HS-5 (cell line): ENCODE results near the gene UBALD2.
"Not testable (repeated sequence)": the region's sequence is repeated elsewhere in the genome, so short reads cannot be mapped to it uniquely, and the experiment has no call there.

Source experiments
- DNase-seq: peaks from one replicate; pipeline ENCODE4 v3.0.0-alpha.2; 2012; ENCODE audit warnings: low read depth

The UBALD2 gene

GRCh38 chr17:76266244-76266938, 1.2 kb downstream of the UBALD2 start:
- DNase-seq, result no peak

- DNase-seq, result no peak
These were observed 2.0 kb downstream of the UBALD2 start for GRCh38 chr17:76267051-76267576.

GRCh38 chr17:76267581-76268001, 2.4 kb downstream of the UBALD2 start:
- not testable (repeated sequence) for DNase-seq

- no peak for DNase-seq
These were observed 3.0 kb downstream of the UBALD2 start for GRCh38 chr17:76268015-76268749.

GRCh38 chr17:76268991-76269981, 4.1 kb downstream of the UBALD2 start:
- no peak for DNase-seq

- DNase-seq, result no peak
These were observed 5.0 kb downstream of the UBALD2 start for GRCh38 chr17:76270127-76270592.

- no peak for DNase-seq
These were observed 5.9 kb downstream of the UBALD2 start for GRCh38 chr17:76270770-76271668.

- DNase-seq, result no peak
These were observed 6.8 kb downstream of the UBALD2 start for GRCh38 chr17:76271669-76272540.

- DNase-seq, result no peak
These were observed 7.6 kb downstream of the UBALD2 start for GRCh38 chr17:76272541-76273444.

- no peak for DNase-seq
These were observed 8.4 kb downstream of the UBALD2 start for GRCh38 chr17:76273445-76274111.

GRCh38 chr17:76274112-76274956, 9.2 kb downstream of the UBALD2 start:
- DNase-seq, result no peak

- no peak for DNase-seq
These were observed 10.4 kb downstream of the UBALD2 start for GRCh38 chr17:76275382-76276068.

GRCh38 chr17:76276069-76276431, 10.9 kb downstream of the UBALD2 start:
- DNase-seq, result no peak

GRCh38 chr17:76276461-76277299, 11.5 kb downstream of the UBALD2 start:
- DNase-seq, result no peak

GRCh38 chr17:76277300-76278267, 12.4 kb downstream of the UBALD2 start:
- no peak for DNase-seq
